Spleen (tissue), 13 donors: ENCODE results near the gene JPH2. TPM values are rescaled to one million over a fixed set of nuclear protein-coding genes. Genes with fewer than 3 reads are reported as not detected.
A peak's percentile ranks its signal among the peaks of the same experiment; 100 is the strongest.

Source experiments
- DNase-seq: peaks from one replicate; pipeline ENCODE4 v3.0.0-alpha.2; 2020
- H3K27ac ChIP-seq, 8 donors: fragments of 200-600 bp; sonication (generic) in 7 of 8; 1 replicate in 4 of 8; 2 replicates in 4 of 8; pipeline versions ENCODE4 v1.5.0 to v1.8.0; 2016 to 2021; ENCODE audit warnings: inconsistent platforms in 4 of 8, mild to moderate bottlenecking in 4 of 8, moderate library complexity in 1 of 8
- H3K27me3 ChIP-seq, 7 donors: fragments of 200-600 bp; sonication (generic) in 6 of 7; replicated peaks in 1 of 7; 1 replicate in 4 of 7; 2 replicates in 3 of 7; pipeline versions ENCODE4 v1.5.0 to v1.8.0; 2016 to 2021; ENCODE audit warnings: inconsistent platforms in 3 of 7, mild to moderate bottlenecking in 1 of 7
- H3K36me3 ChIP-seq, 6 donors: fragments of 200-600 bp; sonication (generic) in 5 of 6; 1 replicate in 4 of 6; 2 replicates in 2 of 6; pipeline versions ENCODE4 v1.5.0 to v1.8.0; 2016 to 2021; ENCODE audit warnings: inconsistent platforms in 2 of 6
- H3K4me1 ChIP-seq, 6 donors: fragments of 200-600 bp; sonication (generic) in 5 of 6; 1 replicate in 3 of 6; 2 replicates in 3 of 6; pipeline versions ENCODE4 v1.5.0 to v1.8.0; 2016 to 2021; ENCODE audit warnings: inconsistent platforms in 3 of 6
- H3K4me3 ChIP-seq, 8 donors: fragments of 200-600 bp; sonication (generic) in 7 of 8; 1 replicate in 4 of 8; 2 replicates in 4 of 8; pipeline versions ENCODE4 v1.5.0 to v1.8.0; 2016 to 2021; ENCODE audit warnings: inconsistent platforms in 4 of 8, mild to moderate bottlenecking in 4 of 8, moderate library complexity in 2 of 8
- H3K9me3 ChIP-seq, 8 donors: fragments of 200-600 bp; sonication (generic) in 7 of 8; 1 replicate in 4 of 8; 2 replicates in 4 of 8; pipeline versions ENCODE4 v1.5.0 to v1.8.0; 2016 to 2021; ENCODE audit warnings: inconsistent platforms in 4 of 8
- CTCF ChIP-seq, 11 experiments: fragments of 200-600 bp in 7 of 11; fragments of 450-650 bp in 4 of 11; sonication (generic) in 4 of 11; IDR thresholded peaks in 8 of 11; conservative IDR thresholded peaks in 3 of 11; 1 replicate in 7 of 11; 2 replicates in 4 of 11; pipeline versions ENCODE4 v1.4.0 to v1.8.0; 2016 to 2021; ENCODE audit warnings: antibody characterized with exemption in 11 of 11, inconsistent platforms in 4 of 11, mild to moderate bottlenecking in 1 of 11
- POLR2A ChIP-seq, 3 donors: fragments of 450-650 bp; IDR thresholded peaks; one replicate each; pipeline ENCODE4 v1.5.1; 2017; ENCODE audit warnings: antibody characterized with exemption in 3 of 3, mild to moderate bottlenecking in 1 of 3
- POLR2AphosphoS5 ChIP-seq, 3 donors: sonication (generic); formaldehyde crosslinking; IDR thresholded peaks; one replicate each; pipeline ENCODE4 v1.5.1; 2017; ENCODE audit warnings: antibody characterized with exemption in 3 of 3
- WGBS, 5 donors: extraction: QIAGEN DNeasy Blood & Tissue Kit in 3 of 5; methylation state at CpG; one replicate each; pipeline versions ENCODE4 v1.1.5 to v1.1.7; 2013 to 2018; 5-methylcytosine and 5-hydroxymethylcytosine counted together
- intact Hi-C: fragments of 100-400 bp; cut with DNase I; formaldehyde crosslinking; loops from one replicate; pipeline ENCODE4 v1.15.0; 2023; ENCODE audit warnings: low total_unique reads
- long read RNA-seq, 2 donors: transcript quantifications; one replicate each; lab custom pipeline, GENCODE V29; 2026
- polyA plus RNA-seq, 3 donors: library from polyadenylated mRNA; stranded (reverse); fragments of 200-250 nt; gene quantifications; one replicate each; pipeline ENCODE4 v1.2.1, GENCODE V29; 2013
- total RNA-seq, 7 donors: library from RNA; depleted of rRNA in 3 of 7; stranded (reverse); fragments of >200 nt in 3 of 7; fragmentation: NEBNext Ultra II Directional in 4 of 7; extraction: Animal tissue kit (Norgen Biotek cat#: 25700) in 4 of 7; gene quantifications; one replicate each; pipeline versions ENCODE4 v1.1.0 to v1.2.1, GENCODE V29; 2016 to 2021
- donor health status: healthy with polysubstance abuse.
- donor health status: DM: no; HTN: no; CAD: no; lungs with moderate emphysema.
- donor health status: DM: no; HTN: no; CAD: no.
- donor health status: Bipolar disorder and iron deficiency.
- donor health status: healthy.
- donor health status: DM: no; HTN: no; CAD: no.
- donor health status: DM: yes; HTN: yes; CAD: no.

The JPH2 gene
- total RNA-seq = 1 to 10 TPM; 1.0 to 4.4 (median 1.3) TPM
- 1 to 10 TPM in 1 of 3 donors, under 1 TPM in 2; 0.50 to 2.7 (median 0.76) TPM for polyA plus RNA-seq
- long read RNA-seq, donor 1 = 0 reads
- long read RNA-seq, donor 2 = 0 reads

GRCh38 chr20:44187054-44187771 lies at the start of gene JPH2:
TSS of gene JPH2 (minus strand) at chr20:44187188. CDS start at chr20:44186705, 483 bp downstream.
- DNase-seq = no peak
- Histone ChIP-seq H3K4me1 (peaks cover 5 to 40% (median 17%) of the 10 kb centered on the region in 6 donors), H3K27ac (peak within 1 kb of the TSS in 5 of 8 donors; percentile 26 to 58 (median 49)), H3K27me3 (peaks cover 0 to 50% (median 26%) of the 10 kb centered on the region in 7 donors), H3K36me3 (no peaks in the 10 kb centered on the region), H3K4me3 (peak within 1 kb of the TSS in 6 of 8 donors; percentile 4 to 59 (median 25)), H3K9me3 (no peaks in the 10 kb centered on the region)
- TF ChIP-seq POLR2AphosphoS5 (IDR thresholded peaks at IDR 0.05) (peak in 1 of 3 donors; percentile 18), CTCF (IDR thresholded peaks at IDR 0.05 in 8 of 11, conservative IDR thresholded peaks at IDR 0.05 in 3 of 11) (no peak)
- WGBS, 5 donors = 1 to 5% (median 3%) methylated on average over 17 to 24 of the region's 24 CpGs
- intact Hi-C loops = loop anchor here (5.0 kb wide), 1 partner anchor 70 kb away; no protein-coding TSS in a partner anchor

GRCh38 chr20:44235702-44236101 lies 48.7 kb upstream of the JPH2 start:
- no peak for DNase-seq
- H3K4me1 ChIP-seq = no peaks in the 10 kb centered on the region
- no peak overlapping the region for H3K4me3 ChIP-seq
- 85 to 100% (median 98%) methylated on average over 2 of the region's 2 CpGs for WGBS, 5 donors
- peaks cover 0 to 6% (median 1%) of the 10 kb centered on the region in 8 donors for H3K9me3 ChIP-seq
- no peak overlapping the region for H3K27ac ChIP-seq
- H3K36me3 ChIP-seq = no peaks in the 10 kb centered on the region
- no peaks in the 10 kb centered on the region for H3K27me3 ChIP-seq
- intact Hi-C loops = no loop called here
- TF ChIP-seq CTCF (IDR thresholded peaks at IDR 0.05 in 8 of 11, conservative IDR thresholded peaks at IDR 0.05 in 3 of 11) (no peak), POLR2A (IDR thresholded peaks at IDR 0.05) (no peak), POLR2AphosphoS5 (IDR thresholded peaks at IDR 0.05) (no peak)

GRCh38 chr20:44234566-44235317 lies 47.8 kb upstream of the JPH2 start:
- no peak overlapping the region for H3K4me3 ChIP-seq
- no peak overlapping the region for H3K27ac ChIP-seq
- H3K36me3 ChIP-seq = no peaks in the 10 kb centered on the region
- WGBS, 5 donors = 87 to 92% (median 89%) methylated on average over 14 of the region's 14 CpGs
- H3K9me3 ChIP-seq = peaks cover 0 to 6% (median 1%) of the 10 kb centered on the region in 8 donors
- TF ChIP-seq POLR2A (IDR thresholded peaks at IDR 0.05) (no peak), POLR2AphosphoS5 (IDR thresholded peaks at IDR 0.05) (no peak), CTCF (IDR thresholded peaks at IDR 0.05 in 8 of 11, conservative IDR thresholded peaks at IDR 0.05 in 3 of 11) (no peak)
- H3K27me3 ChIP-seq = no peaks in the 10 kb centered on the region
- no peak for DNase-seq
- no peaks in the 10 kb centered on the region for H3K4me1 ChIP-seq
- intact Hi-C loops = no loop called here
